Vagina (tissue), 2 donors: ENCODE measurements around the gene PNMT. TPM values are rescaled to one million over a fixed set of nuclear protein-coding genes. Genes with fewer than 3 reads are reported as not detected.
"Not testable (repeated sequence)": the region's sequence is repeated elsewhere in the genome, so short reads cannot be mapped to it uniquely, and the experiment has no call there.

Source experiments
- DNase-seq, 2 donors: peaks; one replicate each; pipeline ENCODE4 v3.0.0-alpha.2; 2017; ENCODE audit errors: extremely low spot score in 2 of 2
- H3K27ac ChIP-seq: fragments of 200-600 bp; sonication (generic); one replicate; pipeline ENCODE4 v1.5.1; 2019
- H3K27me3 ChIP-seq: fragments of 200-600 bp; sonication (generic); one replicate; pipeline ENCODE4 v1.5.1; 2019
- H3K36me3 ChIP-seq, 2 donors: fragments of 200-600 bp; sonication (generic); one replicate each; pipeline ENCODE4 v1.5.1; 2017 to 2019
- H3K4me1 ChIP-seq: fragments of 200-600 bp; sonication (generic); one replicate; pipeline ENCODE4 v1.5.1; 2019
- H3K4me3 ChIP-seq, 2 donors: fragments of 200-600 bp; sonication (generic); 1 replicate in 1 of 2; 2 replicates in 1 of 2; pipeline ENCODE4 v1.5.1; 2016 to 2019
- H3K9me3 ChIP-seq: fragments of 200-600 bp; sonication (generic); one replicate; pipeline ENCODE4 v1.5.1; 2019
- POLR2A ChIP-seq, 2 donors: fragments of 450-650 bp; IDR thresholded peaks; one replicate each; pipeline ENCODE4 v1.6.1; 2017; ENCODE audit warnings: antibody characterized with exemption in 2 of 2, mild to moderate bottlenecking in 2 of 2, moderate library complexity in 2 of 2
- POLR2AphosphoS5 ChIP-seq, 2 donors: sonication (generic); formaldehyde crosslinking; IDR thresholded peaks; one replicate each; pipeline ENCODE4 v1.9.0; 2017; ENCODE audit warnings: antibody characterized with exemption in 2 of 2, mild to moderate bottlenecking in 2 of 2, low read depth in 1 of 2; ENCODE audit not compliant: insufficient read depth in 1 of 2
- intact Hi-C: fragments of 100-400 bp; cut with DNase I; formaldehyde crosslinking; loops from one replicate; pipeline ENCODE4 v1.15.1; 2023
- total RNA-seq: library from RNA; depleted of rRNA; stranded (reverse); fragments of >200 nt; gene quantifications from one replicate; pipeline ENCODE4 v1.2.3, GENCODE V29; 2016
- TF ChIP-seq, protein P1 (sequence below), 3 experiments: fragments of 450-650 bp in 2 of 3; fragments of 200-600 bp in 1 of 3; sonication (generic) in 1 of 3; IDR thresholded peaks; one replicate each; pipeline ENCODE4 v1.5.1; 2017 to 2019; ENCODE audit warnings: antibody characterized with exemption in 3 of 3, mild to moderate bottlenecking in 2 of 3, moderate library complexity in 2 of 3

The PNMT gene
- total RNA-seq, 1 donor from 2014 or later = 5.6 TPM

DNA sequence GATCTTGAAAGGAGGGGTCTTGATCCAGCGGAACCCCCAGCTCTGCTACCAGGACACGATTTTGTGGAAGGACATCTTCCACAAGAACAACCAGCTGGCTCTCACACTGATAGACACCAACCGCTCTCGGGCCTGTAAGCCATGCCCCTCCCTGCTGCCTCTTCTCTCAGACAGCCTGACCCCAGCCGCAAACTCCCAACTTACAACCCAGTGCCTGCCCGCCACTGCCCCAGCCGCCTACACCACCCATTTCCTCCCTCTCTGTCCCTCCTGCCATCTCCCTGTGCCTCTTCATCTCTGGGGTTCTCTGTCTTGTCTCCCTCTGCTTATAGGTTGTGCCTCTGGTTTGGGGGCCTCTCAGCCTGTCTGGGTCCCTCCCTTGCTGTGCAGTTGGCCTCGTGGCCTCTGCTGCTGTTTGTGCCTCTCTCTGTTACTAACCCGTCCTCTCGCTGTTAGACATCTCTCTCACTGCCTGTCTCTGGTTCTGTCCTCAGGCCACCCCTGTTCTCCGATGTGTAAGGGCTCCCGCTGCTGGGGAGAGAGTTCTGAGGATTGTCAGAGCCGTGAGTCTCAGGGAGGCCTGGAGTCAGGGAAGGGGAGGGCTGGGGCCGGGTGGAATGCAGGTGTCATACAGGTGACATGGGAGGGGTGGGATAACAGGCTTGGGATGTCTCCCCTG, 41.2 kb downstream of the PNMT start:
- intact Hi-C loops = no loop called here

DNA sequence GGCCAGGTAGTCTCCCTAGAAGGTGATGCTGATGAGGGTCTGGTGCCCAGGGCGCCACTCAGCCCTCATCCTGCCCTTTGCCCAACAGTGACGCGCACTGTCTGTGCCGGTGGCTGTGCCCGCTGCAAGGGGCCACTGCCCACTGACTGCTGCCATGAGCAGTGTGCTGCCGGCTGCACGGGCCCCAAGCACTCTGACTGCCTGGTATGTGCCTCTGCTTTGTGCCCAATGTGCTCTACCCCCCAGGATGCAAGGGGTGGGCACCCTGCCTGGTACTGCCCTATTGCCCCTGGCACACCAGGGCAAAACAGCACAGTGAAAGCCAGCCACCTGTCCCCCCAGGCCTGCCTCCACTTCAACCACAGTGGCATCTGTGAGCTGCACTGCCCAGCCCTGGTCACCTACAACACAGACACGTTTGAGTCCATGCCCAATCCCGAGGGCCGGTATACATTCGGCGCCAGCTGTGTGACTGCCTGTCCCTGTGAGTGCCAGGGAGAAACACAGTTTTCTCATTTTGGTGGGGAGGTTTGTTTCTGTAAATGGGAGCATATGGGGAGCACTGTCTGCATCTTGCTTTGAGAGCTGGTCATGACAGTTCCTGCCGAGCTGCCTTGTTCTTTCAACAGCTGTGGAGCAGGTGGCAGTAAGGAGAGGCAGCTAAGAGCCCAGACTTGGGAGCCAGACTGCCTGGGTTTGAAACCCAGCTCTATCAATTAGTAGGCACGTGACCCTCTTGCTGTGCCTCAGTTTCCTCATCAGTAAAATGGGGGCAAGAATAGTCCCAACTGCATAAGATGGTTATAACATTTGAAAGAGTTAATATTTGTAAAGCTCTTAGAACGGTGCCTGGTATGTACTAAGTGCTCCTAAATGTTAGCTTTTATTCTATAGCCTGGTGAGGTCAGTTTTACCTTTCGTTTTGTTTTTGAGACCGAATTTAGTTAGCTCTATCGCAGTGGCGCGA, 42.0 kb downstream of the PNMT start:
- H3K4me1 ChIP-seq = peaks cover 24% of the 10 kb centered on the region
- no peak for TF ChIP-seq POLR2AphosphoS5 (IDR thresholded peaks at IDR 0.05; ENCODE audit: insufficient read depth in 1 of 2, low read depth in 1 of 2)
- no peak for TF ChIP-seq POLR2A (IDR thresholded peaks at IDR 0.05)
- TF ChIP-seq, protein P1, sequence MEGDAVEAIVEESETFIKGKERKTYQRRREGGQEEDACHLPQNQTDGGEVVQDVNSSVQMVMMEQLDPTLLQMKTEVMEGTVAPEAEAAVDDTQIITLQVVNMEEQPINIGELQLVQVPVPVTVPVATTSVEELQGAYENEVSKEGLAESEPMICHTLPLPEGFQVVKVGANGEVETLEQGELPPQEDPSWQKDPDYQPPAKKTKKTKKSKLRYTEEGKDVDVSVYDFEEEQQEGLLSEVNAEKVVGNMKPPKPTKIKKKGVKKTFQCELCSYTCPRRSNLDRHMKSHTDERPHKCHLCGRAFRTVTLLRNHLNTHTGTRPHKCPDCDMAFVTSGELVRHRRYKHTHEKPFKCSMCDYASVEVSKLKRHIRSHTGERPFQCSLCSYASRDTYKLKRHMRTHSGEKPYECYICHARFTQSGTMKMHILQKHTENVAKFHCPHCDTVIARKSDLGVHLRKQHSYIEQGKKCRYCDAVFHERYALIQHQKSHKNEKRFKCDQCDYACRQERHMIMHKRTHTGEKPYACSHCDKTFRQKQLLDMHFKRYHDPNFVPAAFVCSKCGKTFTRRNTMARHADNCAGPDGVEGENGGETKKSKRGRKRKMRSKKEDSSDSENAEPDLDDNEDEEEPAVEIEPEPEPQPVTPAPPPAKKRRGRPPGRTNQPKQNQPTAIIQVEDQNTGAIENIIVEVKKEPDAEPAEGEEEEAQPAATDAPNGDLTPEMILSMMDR (IDR thresholded peaks at IDR 0.05) = no peak
- intact Hi-C loops = no loop called here
- H3K27ac ChIP-seq = no peak overlapping the region
- no peak overlapping the region for H3K4me3 ChIP-seq
- no peaks in the 10 kb centered on the region for H3K27me3 ChIP-seq
- no peak for DNase-seq
- peaks cover 0 to 62% of the 10 kb centered on the region in 2 donors for H3K36me3 ChIP-seq
- H3K9me3 ChIP-seq = no peaks in the 10 kb centered on the region

More for the DNA sequence above, 41.2 kb downstream of the PNMT start:
- Histone ChIP-seq H3K4me1 (peaks cover 32% of the 10 kb centered on the region), H3K36me3 (peaks cover 0 to 56% of the 10 kb centered on the region in 2 donors), H3K27ac (no peak overlapping the region), H3K4me3 (no peak overlapping the region), H3K27me3 (no peaks in the 10 kb centered on the region), H3K9me3 (no peaks in the 10 kb centered on the region)
- DNase-seq = no peak
- no peak for TF ChIP-seq POLR2AphosphoS5 (IDR thresholded peaks at IDR 0.05; ENCODE audit: insufficient read depth in 1 of 2, low read depth in 1 of 2)

DNA sequence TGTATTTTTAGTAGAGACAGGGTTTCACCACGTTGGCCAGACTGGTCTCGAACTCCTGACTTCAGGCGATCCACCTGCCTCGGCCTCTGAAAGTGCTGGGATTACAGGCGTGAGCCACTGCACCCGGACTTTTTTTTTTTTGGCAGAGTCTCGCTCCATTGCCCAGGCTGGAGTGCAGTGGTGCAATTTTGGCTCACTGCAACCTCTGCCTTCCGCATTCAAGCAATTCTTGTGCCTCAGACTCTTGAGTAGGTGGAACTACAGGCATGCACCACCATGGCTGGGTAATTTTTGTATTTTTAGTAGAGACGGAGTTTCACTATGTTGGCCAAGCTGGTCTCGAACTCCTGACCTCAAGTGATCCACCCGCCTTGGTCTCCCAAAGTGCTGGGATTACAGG, 42.8 kb downstream of the PNMT start:
- H3K9me3 ChIP-seq, H3K4me3 ChIP-seq, intact Hi-C loops, H3K27me3 ChIP-seq, DNase-seq, H3K27ac ChIP-seq: not testable (repeated sequence)
- Histone ChIP-seq H3K4me1 (peaks cover 24% of the 10 kb centered on the region), H3K36me3 (peaks cover 0 to 70% of the 10 kb centered on the region in 2 donors)

DNA sequence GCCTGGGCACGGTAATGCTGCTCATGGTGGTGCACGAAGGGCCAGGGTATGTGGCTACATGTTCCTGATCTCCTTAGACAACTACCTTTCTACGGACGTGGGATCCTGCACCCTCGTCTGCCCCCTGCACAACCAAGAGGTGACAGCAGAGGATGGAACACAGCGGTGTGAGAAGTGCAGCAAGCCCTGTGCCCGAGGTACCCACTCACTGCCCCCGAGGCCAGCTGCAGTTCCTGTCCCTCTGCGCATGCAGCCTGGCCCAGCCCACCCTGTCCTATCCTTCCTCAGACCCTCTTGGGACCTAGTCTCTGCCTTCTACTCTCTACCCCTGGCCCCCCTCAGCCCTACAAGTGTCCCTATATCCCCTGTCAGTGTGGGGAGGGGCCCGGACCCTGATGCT, 43.6 kb downstream of the PNMT start:
- H3K27ac ChIP-seq = no peak overlapping the region
- no peak overlapping the region for H3K4me3 ChIP-seq
- TF ChIP-seq POLR2AphosphoS5 (IDR thresholded peaks at IDR 0.05; ENCODE audit: insufficient read depth in 1 of 2, low read depth in 1 of 2) = no peak
- H3K27me3 ChIP-seq = no peaks in the 10 kb centered on the region
- H3K36me3 ChIP-seq = peaks cover 0 to 75% of the 10 kb centered on the region in 2 donors
- intact Hi-C loops = no loop called here
- peaks cover 21% of the 10 kb centered on the region for H3K4me1 ChIP-seq
- H3K9me3 ChIP-seq = no peaks in the 10 kb centered on the region
- DNase-seq = no peak

DNA sequence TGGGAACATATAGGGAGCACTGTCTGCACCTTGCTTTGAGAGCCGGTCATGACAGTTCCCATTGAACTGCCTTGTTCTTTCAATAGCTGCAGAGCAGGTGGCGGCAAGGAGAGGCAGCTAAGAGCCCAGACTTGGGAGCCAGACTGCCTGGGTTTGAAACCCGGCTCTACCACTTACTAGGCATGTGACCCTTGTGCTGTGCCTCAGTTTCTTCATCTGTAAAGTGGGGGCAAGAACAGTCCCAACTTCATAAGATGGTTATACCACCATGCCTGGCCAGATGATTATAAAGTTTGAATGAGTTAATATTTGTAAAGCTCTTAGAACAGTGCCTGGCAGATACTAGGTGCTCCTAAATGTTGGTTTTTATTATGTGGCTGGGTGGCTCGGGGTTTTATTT, 46.0 kb downstream of the PNMT start:
- Histone ChIP-seq H3K27me3 (no peaks in the 10 kb centered on the region), H3K36me3 (peaks cover 0 to 65% of the 10 kb centered on the region in 2 donors), H3K4me3 (no peak overlapping the region), H3K9me3 (no peaks in the 10 kb centered on the region), H3K27ac (no peak overlapping the region), H3K4me1 (peaks cover 13% of the 10 kb centered on the region)
- TF ChIP-seq POLR2AphosphoS5 (IDR thresholded peaks at IDR 0.05; ENCODE audit: insufficient read depth in 1 of 2, low read depth in 1 of 2) = no peak
- no peak for TF ChIP-seq POLR2A (IDR thresholded peaks at IDR 0.05)
- TF ChIP-seq, protein P1 (IDR thresholded peaks at IDR 0.05) = no peak
- DNase-seq = no peak
- intact Hi-C loops = no loop called here

DNA sequence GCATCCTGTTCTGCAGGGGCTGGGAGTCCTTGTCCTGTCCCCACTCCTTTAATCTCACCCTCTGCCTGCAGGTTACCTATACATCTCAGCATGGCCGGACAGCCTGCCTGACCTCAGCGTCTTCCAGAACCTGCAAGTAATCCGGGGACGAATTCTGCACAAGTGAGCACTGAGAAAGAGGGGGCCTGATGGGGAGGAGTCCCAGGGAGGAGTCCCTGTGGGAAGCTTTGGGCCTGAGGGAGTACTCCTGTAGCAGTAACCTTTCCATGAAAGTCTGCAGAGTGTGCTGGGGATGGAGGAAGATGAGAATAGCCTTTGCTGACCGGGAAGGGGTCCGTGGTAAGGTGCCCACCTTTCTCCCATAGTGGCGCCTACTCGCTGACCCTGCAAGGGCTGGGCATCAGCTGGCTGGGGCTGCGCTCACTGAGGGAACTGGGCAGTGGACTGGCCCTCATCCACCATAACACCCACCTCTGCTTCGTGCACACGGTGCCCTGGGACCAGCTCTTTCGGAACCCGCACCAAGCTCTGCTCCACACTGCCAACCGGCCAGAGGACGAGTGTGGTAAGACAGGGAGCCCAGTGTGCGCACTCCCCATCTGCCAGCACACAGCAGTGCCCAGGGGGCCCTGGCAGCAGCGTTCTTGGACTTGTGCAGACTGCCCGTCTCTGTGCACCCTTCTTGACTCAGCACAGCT, 47.3 kb downstream of the PNMT start:
- Histone ChIP-seq H3K27me3 (no peaks in the 10 kb centered on the region), H3K36me3 (peaks cover 0 to 53% of the 10 kb centered on the region in 2 donors), H3K9me3 (no peaks in the 10 kb centered on the region), H3K4me1 (peaks cover 13% of the 10 kb centered on the region), H3K4me3 (no peak overlapping the region), H3K27ac (peak overlapping the region; percentile 75)
- intact Hi-C loops = no loop called here
- DNase-seq = no peak
- TF ChIP-seq, protein P1 (IDR thresholded peaks at IDR 0.05) = no peak
- TF ChIP-seq POLR2A (IDR thresholded peaks at IDR 0.05) (no peak), POLR2AphosphoS5 (IDR thresholded peaks at IDR 0.05; ENCODE audit: insufficient read depth in 1 of 2, low read depth in 1 of 2) (no peak)
